Measurements from ENCODE around the gene LDB3. TPM values are rescaled to one million over a fixed set of nuclear protein-coding genes. Genes with fewer than 3 reads are reported as not detected.
A peak's percentile ranks its signal among the peaks of the same experiment; 100 is the strongest.

The LDB3 gene
- total RNA-seq, 1 donor from 2014 or later, result 0.10 TPM

- no peaks in the 10 kb centered on the region for H3K9me3 Mint-ChIP-seq
- peaks cover 34% of the 10 kb centered on the region for H3K27me3 Mint-ChIP-seq (ENCODE audit: insufficient read depth)
- peaks cover 43% of the 10 kb centered on the region for H3K4me1 Mint-ChIP-seq (ENCODE audit: low read depth)
- H3K27ac Mint-ChIP-seq, result no peak overlapping the region
- H3K36me3 Mint-ChIP-seq (ENCODE audit: low read depth), result peaks cover 6% of the 10 kb centered on the region
- DNase-seq (ENCODE audit: low spot score), result no peak
- intact Hi-C loops (cut with micrococcal nuclease), result loop anchor here (10.0 kb wide), 1 partner anchor 751 kb away; the partner anchor contains the start of gene MINPP1
- peak overlapping the region; percentile 32 for H3K4me3 Mint-ChIP-seq
Measured at GRCh38 chr10:86753638-86754434, 85.5 kb downstream of the LDB3 start.

GRCh38 chr10:86755454-86755739 is 87.1 kb downstream of the LDB3 start:
- intact Hi-C loops (cut with micrococcal nuclease), result loop anchor here (5.0 to 10.0 kb wide), 2 partner anchors 353 to 749 kb away; partner anchors contain the start of gene MINPP1
- peaks cover 43% of the 10 kb centered on the region for H3K27me3 Mint-ChIP-seq (ENCODE audit: insufficient read depth)
- H3K27ac Mint-ChIP-seq, result peak overlapping the region; percentile 86
- peak overlapping the region; percentile 86 for H3K4me3 Mint-ChIP-seq
- DNase-seq (ENCODE audit: low spot score), result no peak
- H3K4me1 Mint-ChIP-seq (ENCODE audit: low read depth), result peaks cover 52% of the 10 kb centered on the region
- no peaks in the 10 kb centered on the region for H3K9me3 Mint-ChIP-seq
- peaks cover 6% of the 10 kb centered on the region for H3K36me3 Mint-ChIP-seq (ENCODE audit: low read depth)

DNA sequence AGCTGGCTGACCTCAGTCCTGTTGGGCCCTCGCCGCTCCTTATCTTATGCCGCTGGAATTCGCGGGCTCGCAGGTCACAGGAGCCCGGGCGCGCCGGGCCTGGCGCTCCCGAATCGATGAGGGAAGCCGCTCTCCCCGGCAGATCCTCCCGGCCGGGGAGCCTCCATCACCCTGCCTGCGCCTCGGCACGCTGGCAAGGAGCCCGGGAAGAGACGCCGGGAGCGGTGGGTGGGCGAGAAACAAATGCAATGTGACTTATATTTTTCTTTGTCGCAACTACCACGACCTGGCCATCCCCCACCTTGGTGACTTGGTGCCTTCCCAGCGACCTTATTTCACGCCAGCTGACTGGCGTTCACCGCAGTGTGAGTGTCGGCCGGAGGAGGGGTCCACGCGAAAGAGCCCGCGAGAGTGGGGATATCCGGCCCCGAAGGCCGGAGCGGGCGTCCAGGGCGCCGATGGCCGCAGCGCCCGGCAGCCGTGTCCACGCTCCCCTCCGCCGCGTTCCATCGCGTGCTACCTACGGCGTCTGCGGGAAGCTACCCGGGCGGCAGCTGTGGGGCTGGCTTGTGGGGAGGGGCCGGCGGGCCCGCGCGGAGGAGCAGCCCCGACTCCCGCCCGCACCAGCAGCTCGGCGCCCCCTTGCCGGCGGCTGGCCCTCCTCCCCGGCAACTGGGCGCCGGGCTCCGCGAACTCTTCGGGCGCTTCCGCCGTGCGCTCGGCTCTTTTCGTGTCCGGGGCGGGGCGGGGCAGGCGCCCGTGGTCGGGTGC is 87.6 kb downstream of the LDB3 start:
- intact Hi-C loops (cut with micrococcal nuclease), result loop anchor here (1.0 to 10.0 kb wide), 6 partner anchors 45 to 749 kb away; partner anchors contain the start of genes GLUD1, MINPP1, SHLD2 and WAPL
- Mint-ChIP-seq H3K27ac (peak overlapping the region; percentile 86), H3K9me3 (no peaks in the 10 kb centered on the region), H3K36me3 (ENCODE audit: low read depth) (peaks cover 6% of the 10 kb centered on the region), H3K4me3 (peak overlapping the region; percentile 86), H3K27me3 (ENCODE audit: insufficient read depth) (peaks cover 38% of the 10 kb centered on the region), H3K4me1 (ENCODE audit: low read depth) (peaks cover 52% of the 10 kb centered on the region)
- DNase-seq (ENCODE audit: low spot score), result peak; percentile 86

GRCh38 chr10:86756511-86757112 is 88.3 kb downstream of the LDB3 start, which contains the start of gene BMPR1A:
Gene BMPR1A (plus strand): TSS chr10:86756619. CDS start chr10:86876019, 119,400 bp downstream.
- Mint-ChIP-seq H3K36me3 (ENCODE audit: low read depth) (peaks cover 8% of the 10 kb centered on the region), H3K4me1 (ENCODE audit: low read depth) (peaks cover 52% of the 10 kb centered on the region), H3K27ac (peak within 1 kb of the TSS; percentile 86), H3K27me3 (ENCODE audit: insufficient read depth) (peaks cover 39% of the 10 kb centered on the region), H3K4me3 (peak within 1 kb of the TSS; percentile 89), H3K9me3 (no peaks in the 10 kb centered on the region)
- intact Hi-C loops (cut with micrococcal nuclease), result loop anchor here (1.0 to 10.0 kb wide), 6 partner anchors 45 to 748 kb away; partner anchors contain the start of genes GLUD1, MINPP1, SHLD2 and WAPL
- no peak for DNase-seq (ENCODE audit: low spot score)

- H3K36me3 Mint-ChIP-seq (ENCODE audit: low read depth), result peaks cover 10% of the 10 kb centered on the region
- H3K4me1 Mint-ChIP-seq (ENCODE audit: low read depth), result peaks cover 49% of the 10 kb centered on the region
- DNase-seq (ENCODE audit: low spot score), result peak; percentile 1
- peak overlapping the region; percentile 89 for H3K4me3 Mint-ChIP-seq
- no peaks in the 10 kb centered on the region for H3K9me3 Mint-ChIP-seq
- peak overlapping the region; percentile 78 for H3K27ac Mint-ChIP-seq
- peaks cover 40% of the 10 kb centered on the region for H3K27me3 Mint-ChIP-seq (ENCODE audit: insufficient read depth)
- intact Hi-C loops (cut with micrococcal nuclease), result loop anchor here (2.0 to 10.0 kb wide), 5 partner anchors 213 to 747 kb away; partner anchors contain the start of genes GLUD1, MINPP1, SHLD2 and WAPL
Measured at GRCh38 chr10:86757113-86757972, 89.0 kb downstream of the LDB3 start.

GRCh38 chr10:86758189-86759072 is 90.1 kb downstream of the LDB3 start:
- no peak for DNase-seq (ENCODE audit: low spot score)
- H3K27me3 Mint-ChIP-seq (ENCODE audit: insufficient read depth), result peaks cover 44% of the 10 kb centered on the region

DNA sequence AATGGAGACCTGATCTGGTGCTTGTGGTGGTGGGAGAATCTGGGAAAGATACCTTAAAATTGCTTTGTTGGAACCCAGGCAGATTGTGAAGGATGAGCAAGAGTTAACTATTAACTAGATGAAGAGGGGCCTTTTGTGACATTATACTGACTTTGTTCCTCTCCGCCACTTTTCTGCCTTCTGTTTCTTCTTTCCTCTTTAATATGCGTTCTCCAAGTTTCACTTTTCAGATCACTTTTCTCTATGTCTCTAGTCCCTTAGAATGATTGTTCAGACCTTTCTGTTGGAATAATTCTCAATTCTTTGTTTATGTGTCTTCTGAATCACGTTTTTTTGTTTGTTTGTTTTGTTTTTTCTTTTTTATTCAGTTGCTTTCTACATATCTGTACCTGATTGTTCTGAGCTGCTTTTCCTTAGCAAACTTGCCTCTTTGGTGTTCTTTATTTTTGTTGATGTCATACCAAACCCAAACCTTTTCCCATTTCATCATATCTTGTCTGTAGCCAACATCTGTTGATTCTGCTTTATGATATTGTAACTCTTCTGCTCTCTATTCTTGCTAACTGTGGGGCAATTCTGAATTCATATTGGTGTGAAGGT is 90.9 kb downstream of the LDB3 start:
- Mint-ChIP-seq H3K27ac (no peak overlapping the region), H3K4me3 (peak overlapping the region; percentile 6), H3K4me1 (ENCODE audit: low read depth) (peaks cover 37% of the 10 kb centered on the region), H3K27me3 (ENCODE audit: insufficient read depth) (peaks cover 44% of the 10 kb centered on the region), H3K36me3 (ENCODE audit: low read depth) (peaks cover 10% of the 10 kb centered on the region), H3K9me3 (no peaks in the 10 kb centered on the region)
- DNase-seq (ENCODE audit: low spot score), result no peak
- intact Hi-C loops (cut with micrococcal nuclease), result loop anchor here (5.0 to 10.0 kb wide), 2 partner anchors 357 to 746 kb away; partner anchors contain the start of gene MINPP1

More at GRCh38 chr10:86758189-86759072, 90.1 kb downstream of the LDB3 start:
- intact Hi-C loops (cut with micrococcal nuclease), result loop anchor here (5.0 to 10.0 kb wide), 2 partner anchors 356 to 746 kb away; partner anchors contain the start of gene MINPP1
- no peaks in the 10 kb centered on the region for H3K9me3 Mint-ChIP-seq
- H3K36me3 Mint-ChIP-seq (ENCODE audit: low read depth), result peaks cover 10% of the 10 kb centered on the region
- H3K4me1 Mint-ChIP-seq (ENCODE audit: low read depth), result peaks cover 38% of the 10 kb centered on the region
- no peak overlapping the region for H3K27ac Mint-ChIP-seq
- peak overlapping the region; percentile 70 for H3K4me3 Mint-ChIP-seq

DNA sequence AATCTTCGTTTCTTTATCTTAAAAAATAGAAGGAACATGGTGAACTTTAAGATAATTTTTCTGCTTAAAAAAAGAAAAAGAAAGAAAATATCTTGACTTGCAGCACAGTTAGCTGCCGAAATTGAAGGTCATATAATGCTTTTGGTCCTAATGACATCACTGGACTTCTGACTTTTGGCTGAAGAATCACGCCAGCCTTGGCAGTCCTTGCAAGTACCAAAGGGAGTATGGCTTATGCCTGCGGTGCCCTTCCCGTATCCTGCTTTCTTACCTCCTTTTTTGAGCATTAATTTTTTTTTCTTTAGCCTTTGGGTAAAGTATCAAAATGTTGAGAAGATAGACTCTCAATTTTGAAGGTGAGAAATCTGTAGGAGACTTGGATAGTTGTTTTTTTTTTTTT is 95.1 kb downstream of the LDB3 start:
- Mint-ChIP-seq H3K4me3 (no peak overlapping the region), H3K27ac (no peak overlapping the region), H3K9me3 (no peaks in the 10 kb centered on the region), H3K36me3 (ENCODE audit: low read depth) (peaks cover 6% of the 10 kb centered on the region), H3K4me1 (ENCODE audit: low read depth) (peaks cover 13% of the 10 kb centered on the region), H3K27me3 (ENCODE audit: insufficient read depth) (peaks cover 29% of the 10 kb centered on the region)
- intact Hi-C loops (cut with micrococcal nuclease), result no loop called here
- DNase-seq (ENCODE audit: low spot score), result no peak

DNA sequence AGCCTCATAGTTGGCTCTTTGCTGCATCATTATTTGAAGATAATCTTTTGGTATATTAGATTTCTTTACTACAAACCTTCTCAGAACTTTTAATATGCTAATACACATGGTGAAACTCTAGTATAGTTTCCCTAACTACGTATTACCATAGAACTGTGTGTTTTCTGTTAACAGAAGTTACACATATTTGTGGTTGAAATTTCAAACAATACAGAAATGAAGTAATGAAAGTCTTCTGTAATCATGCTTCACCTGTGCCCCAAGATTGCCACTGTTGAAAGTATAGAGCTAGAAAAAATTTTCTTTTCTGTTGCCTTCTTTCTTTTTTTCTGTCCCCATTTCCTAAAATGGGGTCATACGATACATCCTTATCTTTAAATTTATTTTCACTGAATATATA is 97.2 kb downstream of the LDB3 start:
- no peak for DNase-seq (ENCODE audit: low spot score)
- no peaks in the 10 kb centered on the region for H3K4me1 Mint-ChIP-seq (ENCODE audit: low read depth)
- H3K9me3 Mint-ChIP-seq, result no peaks in the 10 kb centered on the region
- peaks cover 16% of the 10 kb centered on the region for H3K27me3 Mint-ChIP-seq (ENCODE audit: insufficient read depth)
- peaks cover 4% of the 10 kb centered on the region for H3K36me3 Mint-ChIP-seq (ENCODE audit: low read depth)
- H3K4me3 Mint-ChIP-seq, result no peak overlapping the region
- intact Hi-C loops (cut with micrococcal nuclease), result no loop called here
- no peak overlapping the region for H3K27ac Mint-ChIP-seq

GRCh38 chr10:86768412-86769062 is 100.2 kb downstream of the LDB3 start:
- intact Hi-C loops (cut with micrococcal nuclease), result no loop called here
- peaks cover 9% of the 10 kb centered on the region for H3K27me3 Mint-ChIP-seq (ENCODE audit: insufficient read depth)
- H3K4me1 Mint-ChIP-seq (ENCODE audit: low read depth), result no peaks in the 10 kb centered on the region
- no peak overlapping the region for H3K4me3 Mint-ChIP-seq
- DNase-seq (ENCODE audit: low spot score), result no peak
- no peak overlapping the region for H3K27ac Mint-ChIP-seq
- H3K36me3 Mint-ChIP-seq (ENCODE audit: low read depth), result no peaks in the 10 kb centered on the region
- no peaks in the 10 kb centered on the region for H3K9me3 Mint-ChIP-seq
